Measurements from ENCODE around the gene SIN3A. TPM values are rescaled to one million over a fixed set of nuclear protein-coding genes. Genes with fewer than 3 reads are reported as not detected.
A peak's percentile ranks its signal among the peaks of the same experiment; 100 is the strongest.

Gene SIN3A
- total and polyA plus RNA-seq, 2 of the 4 experiments (the other 2 are of a cell fraction) = 21.2 to 31.5 TPM

DNA sequence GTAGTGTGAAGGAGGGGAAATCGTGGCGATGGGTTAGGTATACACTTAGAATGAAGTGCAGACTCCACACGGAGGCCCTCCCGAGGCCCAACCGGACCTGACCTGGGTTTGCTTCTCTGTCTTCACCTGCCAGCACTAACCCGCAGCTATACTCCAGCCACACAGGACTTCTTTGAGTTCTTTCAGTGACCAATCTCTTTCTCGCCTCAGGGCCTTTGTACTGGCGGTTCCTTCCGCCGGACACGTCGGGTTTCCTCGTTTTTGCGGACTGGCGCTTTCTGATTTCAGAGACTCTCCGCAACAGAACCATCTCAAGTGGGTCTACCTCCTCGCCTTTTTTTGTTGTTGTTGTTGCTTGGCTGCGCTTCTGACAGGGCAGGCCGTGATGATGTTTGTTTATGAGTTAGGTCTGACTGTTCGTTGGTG lies 104.7 kb downstream of the SIN3A start, which contains the start of gene NEIL1:
Gene NEIL1, plus strand, starts transcription at position 244 of the 426 bp plus-strand sequence. CDS start 1,867 bp downstream, outside the sequence.
- H3K4me2 ChIP-seq (ENCODE audit: low read depth, low read length) = peak within 1 kb of the TSS; percentile 93
- no TSS peak for BruUV-seq (replicated peaks)
- CTCF ChIA-PET = no interaction called here

More for the DNA sequence above, 104.7 kb downstream of the SIN3A start, which contains the start of gene NEIL1:
- H2BK5ac ChIP-seq (ENCODE audit: low read depth, low read length, poor library complexity, severe bottlenecking) = no peak within 1 kb of the TSS
- peak within 1 kb of the TSS; percentile 44; the same call in 1 of the 2 replicates for H3K56ac ChIP-seq (ENCODE audit: extremely low read depth, insufficient read depth, low read length)
- POLR2A ChIA-PET (ENCODE audit: unreplicated experiment) = no interaction called here
- TF ChIP-seq, protein P1, sequence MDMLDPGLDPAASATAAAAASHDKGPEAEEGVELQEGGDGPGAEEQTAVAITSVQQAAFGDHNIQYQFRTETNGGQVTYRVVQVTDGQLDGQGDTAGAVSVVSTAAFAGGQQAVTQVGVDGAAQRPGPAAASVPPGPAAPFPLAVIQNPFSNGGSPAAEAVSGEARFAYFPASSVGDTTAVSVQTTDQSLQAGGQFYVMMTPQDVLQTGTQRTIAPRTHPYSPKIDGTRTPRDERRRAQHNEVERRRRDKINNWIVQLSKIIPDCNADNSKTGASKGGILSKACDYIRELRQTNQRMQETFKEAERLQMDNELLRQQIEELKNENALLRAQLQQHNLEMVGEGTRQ (IDR thresholded peaks at IDR 0.05; ENCODE audit: low read depth, low read length) = no peak
- TF ChIP-seq, protein P2, sequence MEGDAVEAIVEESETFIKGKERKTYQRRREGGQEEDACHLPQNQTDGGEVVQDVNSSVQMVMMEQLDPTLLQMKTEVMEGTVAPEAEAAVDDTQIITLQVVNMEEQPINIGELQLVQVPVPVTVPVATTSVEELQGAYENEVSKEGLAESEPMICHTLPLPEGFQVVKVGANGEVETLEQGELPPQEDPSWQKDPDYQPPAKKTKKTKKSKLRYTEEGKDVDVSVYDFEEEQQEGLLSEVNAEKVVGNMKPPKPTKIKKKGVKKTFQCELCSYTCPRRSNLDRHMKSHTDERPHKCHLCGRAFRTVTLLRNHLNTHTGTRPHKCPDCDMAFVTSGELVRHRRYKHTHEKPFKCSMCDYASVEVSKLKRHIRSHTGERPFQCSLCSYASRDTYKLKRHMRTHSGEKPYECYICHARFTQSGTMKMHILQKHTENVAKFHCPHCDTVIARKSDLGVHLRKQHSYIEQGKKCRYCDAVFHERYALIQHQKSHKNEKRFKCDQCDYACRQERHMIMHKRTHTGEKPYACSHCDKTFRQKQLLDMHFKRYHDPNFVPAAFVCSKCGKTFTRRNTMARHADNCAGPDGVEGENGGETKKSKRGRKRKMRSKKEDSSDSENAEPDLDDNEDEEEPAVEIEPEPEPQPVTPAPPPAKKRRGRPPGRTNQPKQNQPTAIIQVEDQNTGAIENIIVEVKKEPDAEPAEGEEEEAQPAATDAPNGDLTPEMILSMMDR (conservative IDR thresholded peaks at IDR 0.05; ENCODE audit: low read depth, low read length) = no peak
- no peak for TF ChIP-seq CHD1 (IDR thresholded peaks at IDR 0.05; ENCODE audit: low read depth, low read length)
- no peak for TF ChIP-seq NFE2L2 (IDR thresholded peaks at IDR 0.05; ENCODE audit: low read depth, low read length)
- TF ChIP-seq MAFK (IDR thresholded peaks at IDR 0.05; ENCODE audit: low read depth, low read length) = no peak
- no peak for TF ChIP-seq FOS (IDR thresholded peaks at IDR 0.05; ENCODE audit: low read depth, low read length)
- no peak for TF ChIP-seq RFX5 (IDR thresholded peaks at IDR 0.05; ENCODE audit: low read depth, low read length)
- no peak for TF ChIP-seq RCOR1 (IDR thresholded peaks at IDR 0.05; ENCODE audit: insufficient replicate concordance, low read length)
- 44% methylated on average over 10 of the region's 20 CpGs; no CpG with 5 or more reads in 1 of the 2 experiments for WGBS, 2 experiments (ENCODE audit: extremely low coverage in 2 of 2, insufficient read length in 1 of 2)
- peak within 1 kb of the TSS; percentile 48; the same call in 1 of the 2 replicates for H3K14ac ChIP-seq (replicated peaks; ENCODE audit: low read depth, low read length)
- H2BK20ac ChIP-seq (ENCODE audit: low read depth, low read length) = no peak within 1 kb of the TSS
- peak within 1 kb of the TSS; percentile 54 for H2AK5ac ChIP-seq (ENCODE audit: low read depth, low read length)
- peak within 1 kb of the TSS; percentile 66; the same call in 1 of the 2 replicates for H3K23ac ChIP-seq (ENCODE audit: low read depth, low read length)
- ATAC-seq (ENCODE audit: low read depth) = no peak
- no peak within 1 kb of the TSS for H2BK15ac ChIP-seq (ENCODE audit: low read depth, low read length)
- H4K91ac ChIP-seq (ENCODE audit: insufficient read depth, low read depth, low read length) = peak within 1 kb of the TSS; percentile 41; the same call in 1 of the 2 replicates
- peak within 1 kb of the TSS; percentile 97 for H2AK9ac ChIP-seq (replicated peaks; ENCODE audit: low read depth, low read length, poor library complexity)
- H4K20me1 ChIP-seq (ENCODE audit: insufficient read depth, low read length) = no peaks in the 10 kb centered on the region; the same call in 1 of the 2 replicates
- H3K27ac ChIP-seq (ENCODE audit: insufficient read depth, low read length) = peak within 1 kb of the TSS; percentile 26; the same call in 1 of the 2 replicates
- H3K18ac ChIP-seq (ENCODE audit: low read depth, low read length) = peak within 1 kb of the TSS; percentile 8; the same call in 1 of the 2 replicates
- DNase-seq = no peak
- H3K9ac ChIP-seq (ENCODE audit: low read depth, low read length) = peak within 1 kb of the TSS; percentile 83
- peak within 1 kb of the TSS; percentile 73 for H3K4ac ChIP-seq (ENCODE audit: low read depth, low read length)
- H4K8ac ChIP-seq (ENCODE audit: low read depth in 2 of 2, low read length in 2 of 2) = peak within 1 kb of the TSS; percentile 88 to 92; a peak in 3 of 4 replicates
- peak within 1 kb of the TSS; percentile 56 for H3K4me3 ChIP-seq (ENCODE audit: insufficient read depth, low read depth, low read length)
- in situ Hi-C loops (cut with MboI; ENCODE audit: low sequenced_read_pairs) (no loop called here), dilution Hi-C loops (cut with HindIII; ENCODE audit: low sequenced_read_pairs, unreplicated experiment) (no loop called here), intact Hi-C loops (cut with micrococcal nuclease) (no loop called here)
- H3K27me3 ChIP-seq (ENCODE audit: control insufficient read depth, insufficient read depth, low read length) = peaks cover 2% of the 10 kb centered on the region; the same call in 1 of the 2 replicates
- H3K9me1 ChIP-seq (ENCODE audit: insufficient read depth, low read length) = peaks cover 10% of the 10 kb centered on the region; the same call in 1 of the 2 replicates
- H3K36me3 ChIP-seq (ENCODE audit: control insufficient read depth, insufficient read depth, low read length) = no peaks in the 10 kb centered on the region
- peak within 1 kb of the TSS; percentile 12 for H2BK120ac ChIP-seq (ENCODE audit: low read depth, low read length)
- no peaks in the 10 kb centered on the region for H3K79me1 ChIP-seq (ENCODE audit: low read depth in 1 of 2, low read length in 2 of 2)
- H4K5ac ChIP-seq (ENCODE audit: low read depth, low read length) = peak within 1 kb of the TSS; percentile 53
- H3K4me1 ChIP-seq (ENCODE audit: control insufficient read depth, insufficient read depth, low read length) = peaks cover 3% of the 10 kb centered on the region; the same call in 1 of the 2 replicates
- peak within 1 kb of the TSS; percentile 96 for H2AFZ ChIP-seq (replicated peaks; ENCODE audit: low read length, poor library complexity)
- no peaks in the 10 kb centered on the region for H3K9me3 ChIP-seq (ENCODE audit: control insufficient read depth, insufficient read depth, low read length)

Measured in IMR-90 (cell line).